ENCODE measurements around the gene CDH22. TPM values are rescaled to one million over a fixed set of nuclear protein-coding genes. Genes with fewer than 3 reads are reported as not detected.

The CDH22 gene
- total RNA-seq, 1 experiment from 2014 or later: 0.11 TPM

- peaks cover 3% of the 10 kb centered on the region; the same call in 1 of the 2 replicates for H3K27me3 ChIP-seq (replicated peaks; ENCODE audit: control insufficient read depth, insufficient read depth, low read length)
Observed at GRCh38 chr20:46324960-46325703, 16.8 kb upstream of the CDH22 start.

DNA sequence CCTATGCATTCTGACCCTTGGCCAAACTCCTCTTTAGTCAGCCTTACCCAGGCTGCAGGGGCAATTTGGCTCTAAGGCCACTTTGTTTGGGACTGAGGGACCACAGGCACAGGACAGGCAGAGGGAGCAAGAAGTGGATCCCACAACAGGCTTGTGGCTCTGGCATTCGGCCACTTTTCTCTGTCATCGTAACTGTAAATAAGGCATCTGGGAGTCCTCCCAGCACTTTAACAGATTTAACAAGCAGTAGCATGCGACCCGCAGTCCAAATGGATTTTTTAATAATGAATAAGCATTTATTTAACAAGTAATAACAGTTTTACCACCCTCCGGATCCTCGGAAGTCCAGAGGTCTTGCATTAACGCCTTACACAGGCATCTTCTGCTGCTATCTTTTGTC is 16.1 kb upstream of the CDH22 start:
- CTCF ChIA-PET: interaction anchor here (1.0 to 1.9 kb wide), 2 partner anchors 18 to 19 kb away, joined by 4 to 5 read pairs; no protein-coding TSS in a partner anchor
- Histone ChIP-seq H3K36me3 (ENCODE audit: control insufficient read depth, insufficient read depth, low read length) (no peaks in the 10 kb centered on the region), H3K9me3 (no peaks in the 10 kb centered on the region), H3K4me3 (ENCODE audit: low read depth, low read length) (no peak overlapping the region), H3K27me3 (replicated peaks; ENCODE audit: control insufficient read depth, insufficient read depth, low read length) (peaks cover 3% of the 10 kb centered on the region; the same call in 1 of the 2 replicates), H3K4me1 (no peaks in the 10 kb centered on the region)
- BruUV-seq (replicated peaks): no TSS peak
- Mint-ChIP-seq H3K27ac (ENCODE audit: unreplicated experiment) (no peak overlapping the region), H3K4me1 (ENCODE audit: low read depth, unreplicated experiment) (no peaks in the 10 kb centered on the region), H3K4me3 (ENCODE audit: unreplicated experiment) (no peak overlapping the region), H3K36me3 (ENCODE audit: insufficient read depth, unreplicated experiment) (no peaks in the 10 kb centered on the region), H3K27me3 (ENCODE audit: insufficient read depth, unreplicated experiment) (peaks cover 17% of the 10 kb centered on the region), H3K9me3 (ENCODE audit: unreplicated experiment) (no peaks in the 10 kb centered on the region)
- POLR2A ChIA-PET: no interaction called here
- intact Hi-C loops (cut with micrococcal nuclease; ENCODE audit: unreplicated experiment): loop anchor here (2.0 kb wide), 1 partner anchor 14 kb away; no protein-coding TSS in a partner anchor
- TF ChIP-seq, protein P1, sequence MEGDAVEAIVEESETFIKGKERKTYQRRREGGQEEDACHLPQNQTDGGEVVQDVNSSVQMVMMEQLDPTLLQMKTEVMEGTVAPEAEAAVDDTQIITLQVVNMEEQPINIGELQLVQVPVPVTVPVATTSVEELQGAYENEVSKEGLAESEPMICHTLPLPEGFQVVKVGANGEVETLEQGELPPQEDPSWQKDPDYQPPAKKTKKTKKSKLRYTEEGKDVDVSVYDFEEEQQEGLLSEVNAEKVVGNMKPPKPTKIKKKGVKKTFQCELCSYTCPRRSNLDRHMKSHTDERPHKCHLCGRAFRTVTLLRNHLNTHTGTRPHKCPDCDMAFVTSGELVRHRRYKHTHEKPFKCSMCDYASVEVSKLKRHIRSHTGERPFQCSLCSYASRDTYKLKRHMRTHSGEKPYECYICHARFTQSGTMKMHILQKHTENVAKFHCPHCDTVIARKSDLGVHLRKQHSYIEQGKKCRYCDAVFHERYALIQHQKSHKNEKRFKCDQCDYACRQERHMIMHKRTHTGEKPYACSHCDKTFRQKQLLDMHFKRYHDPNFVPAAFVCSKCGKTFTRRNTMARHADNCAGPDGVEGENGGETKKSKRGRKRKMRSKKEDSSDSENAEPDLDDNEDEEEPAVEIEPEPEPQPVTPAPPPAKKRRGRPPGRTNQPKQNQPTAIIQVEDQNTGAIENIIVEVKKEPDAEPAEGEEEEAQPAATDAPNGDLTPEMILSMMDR (IDR thresholded peaks at IDR 0.05; ENCODE audit: insufficient read depth in 1 of 2, low read depth in 1 of 2, low read length in 1 of 2, severe bottlenecking in 1 of 2, unreplicated experiment in 1 of 2): no peak
- DNase-seq: no peak

More at GRCh38 chr20:46324960-46325703, 16.8 kb upstream of the CDH22 start:
- Mint-ChIP-seq H3K27ac (ENCODE audit: unreplicated experiment) (no peak overlapping the region), H3K4me3 (ENCODE audit: unreplicated experiment) (no peak overlapping the region), H3K36me3 (ENCODE audit: insufficient read depth, unreplicated experiment) (no peaks in the 10 kb centered on the region), H3K27me3 (ENCODE audit: insufficient read depth, unreplicated experiment) (peaks cover 18% of the 10 kb centered on the region), H3K4me1 (ENCODE audit: low read depth, unreplicated experiment) (no peaks in the 10 kb centered on the region), H3K9me3 (ENCODE audit: unreplicated experiment) (no peaks in the 10 kb centered on the region)
- ChIA-PET CTCF (interaction anchor here (0.9 to 1.9 kb wide), 3 partner anchors 18 to 113 kb away, joined by 4 to 5 read pairs (median 4); no protein-coding TSS in a partner anchor), POLR2A (no interaction called here)
- no peaks in the 10 kb centered on the region for H3K4me1 ChIP-seq
- no peak overlapping the region for H3K4me3 ChIP-seq (ENCODE audit: low read depth, low read length)
- H3K9me3 ChIP-seq: no peaks in the 10 kb centered on the region
- peak in 1 of 2 experiments; percentile 74 for DNase-seq
- BruUV-seq (replicated peaks): no TSS peak
- no peaks in the 10 kb centered on the region for H3K36me3 ChIP-seq (ENCODE audit: control insufficient read depth, insufficient read depth, low read length)
- intact Hi-C loops (cut with micrococcal nuclease; ENCODE audit: unreplicated experiment): loop anchor here (1.0 to 2.0 kb wide), 3 partner anchors 14 to 193 kb away; no protein-coding TSS in a partner anchor
- TF ChIP-seq, protein P1 (IDR thresholded peaks at IDR 0.05; ENCODE audit: insufficient read depth in 1 of 2, low read depth in 1 of 2, low read length in 1 of 2, severe bottlenecking in 1 of 2, unreplicated experiment in 1 of 2): peak; percentile 61 to 71

DNA sequence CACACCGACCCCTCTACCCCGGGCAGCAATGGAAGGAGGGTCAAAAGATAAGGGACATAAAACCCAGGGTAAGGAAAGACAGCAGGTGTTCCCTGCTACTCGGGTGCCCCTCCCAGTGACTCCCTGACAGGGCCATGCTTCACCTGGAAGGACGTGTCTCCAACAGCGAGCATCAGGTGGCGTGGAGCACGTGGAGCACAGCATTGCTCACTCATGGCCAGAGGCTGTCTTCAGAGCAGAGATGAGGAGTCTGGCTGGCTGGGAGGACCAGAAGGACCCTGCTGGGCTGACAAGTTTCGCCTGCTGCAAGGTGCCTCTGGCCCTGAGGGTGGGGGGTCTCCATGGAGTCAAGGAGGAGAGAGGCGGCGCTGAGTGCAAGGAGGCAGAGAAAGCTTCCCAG is 15.3 kb upstream of the CDH22 start:
- H3K9me3 Mint-ChIP-seq (ENCODE audit: unreplicated experiment): no peaks in the 10 kb centered on the region
- no peak overlapping the region for H3K4me3 Mint-ChIP-seq (ENCODE audit: unreplicated experiment)
- Histone ChIP-seq H3K4me1 (no peaks in the 10 kb centered on the region), H3K4me3 (ENCODE audit: low read depth, low read length) (no peak overlapping the region), H3K27me3 (replicated peaks; ENCODE audit: control insufficient read depth, insufficient read depth, low read length) (peaks cover 3% of the 10 kb centered on the region; the same call in 1 of the 2 replicates), H3K9me3 (no peaks in the 10 kb centered on the region), H3K36me3 (ENCODE audit: control insufficient read depth, insufficient read depth, low read length) (no peaks in the 10 kb centered on the region)
- H3K36me3 Mint-ChIP-seq (ENCODE audit: insufficient read depth, unreplicated experiment): no peaks in the 10 kb centered on the region
- H3K4me1 Mint-ChIP-seq (ENCODE audit: low read depth, unreplicated experiment): no peaks in the 10 kb centered on the region
- ChIA-PET POLR2A (no interaction called here), CTCF (no interaction called here)
- intact Hi-C loops (cut with micrococcal nuclease; ENCODE audit: unreplicated experiment): no loop called here
- no peak overlapping the region for H3K27ac Mint-ChIP-seq (ENCODE audit: unreplicated experiment)
- no peak for DNase-seq
- TF ChIP-seq, protein P1 (IDR thresholded peaks at IDR 0.05; ENCODE audit: insufficient read depth in 1 of 2, low read depth in 1 of 2, low read length in 1 of 2, severe bottlenecking in 1 of 2, unreplicated experiment in 1 of 2): no peak
- BruUV-seq (replicated peaks): no TSS peak
- H3K27me3 Mint-ChIP-seq (ENCODE audit: insufficient read depth, unreplicated experiment): peaks cover 19% of the 10 kb centered on the region

All from Caco-2 (cell line).